Caco-2 (cell line): Measurements from ENCODE around the gene MIA2. TPM values are rescaled to one million over a fixed set of nuclear protein-coding genes. Genes with fewer than 3 reads are reported as not detected.
"Not testable (repeated sequence)": the region's sequence is repeated elsewhere in the genome, so short reads cannot be mapped to it uniquely, and the experiment has no call there.

ENCODE experiments used
- BruUV-seq: library from RNA; stranded (reverse); fragments of 400-500 nt; replicated peaks from 2 replicates; lab custom pipeline; 2021; lab: Mats Ljungman, UMichigan
- CTCF ChIA-PET: fragments of 300-600 bp; sonication (Branson Sonifier 250); formaldehyde crosslinking; loops from one replicate; lab custom pipeline; 2022; ENCODE audit warnings: antibody characterized with exemption; lab: Charles Lee
- POLR2A ChIA-PET: fragments of 300-600 bp; sonication (Branson Sonifier 250); formaldehyde crosslinking; loops from one replicate; lab custom pipeline; 2022; ENCODE audit warnings: antibody characterized with exemption; lab: Charles Lee
- DNase-seq, 2 experiments: peaks; one replicate each; pipeline versions ENCODE4 v3.0.0 to v3.0.0-alpha.2; 2020 to 2022
- H3K27me3 ChIP-seq: replicated peaks from 2 replicates; pipeline ENCODE4 v1.6.0; 2011; ENCODE audit warnings: low read length; ENCODE audit not compliant: control insufficient read depth, insufficient read depth
- H3K36me3 ChIP-seq: 2 replicates; pipeline ENCODE4 v1.5.1; 2011; ENCODE audit warnings: low read length; ENCODE audit not compliant: control insufficient read depth, insufficient read depth
- H3K4me1 ChIP-seq: fragments of 250-450 bp; sonication (Bioruptor Pico); 2 replicates; pipeline ENCODE4 v1.5.1; 2020; ENCODE audit warnings: mild to moderate bottlenecking
- H3K4me3 ChIP-seq: 2 replicates; pipeline ENCODE4 v1.5.1; 2011; ENCODE audit warnings: low read depth, mild to moderate bottlenecking, control low read depth, low read length
- H3K9me3 ChIP-seq: fragments of 250-450 bp; sonication (Bioruptor Pico); 2 replicates; pipeline ENCODE4 v1.5.1; 2020; ENCODE audit warnings: mild to moderate bottlenecking, moderate library complexity
- H3K27ac Mint-ChIP-seq: one replicate; pipeline ENCODE4 v1.8.0; 2022; ENCODE audit warnings: mixed read lengths; ENCODE audit not compliant: unreplicated experiment
- H3K27me3 Mint-ChIP-seq: one replicate; pipeline ENCODE4 v1.8.0; 2022; ENCODE audit warnings: mixed read lengths; ENCODE audit not compliant: insufficient read depth, unreplicated experiment
- H3K36me3 Mint-ChIP-seq: one replicate; pipeline ENCODE4 v1.8.0; 2022; ENCODE audit warnings: mild to moderate bottlenecking, mixed read lengths; ENCODE audit not compliant: insufficient read depth, unreplicated experiment
- H3K4me1 Mint-ChIP-seq: one replicate; pipeline ENCODE4 v1.8.0; 2022; ENCODE audit warnings: low read depth, mixed read lengths; ENCODE audit not compliant: unreplicated experiment
- H3K4me3 Mint-ChIP-seq: one replicate; pipeline ENCODE4 v1.8.0; 2022; ENCODE audit warnings: mild to moderate bottlenecking, moderate library complexity, mixed read lengths; ENCODE audit not compliant: unreplicated experiment
- H3K9me3 Mint-ChIP-seq: one replicate; pipeline ENCODE4 v1.8.0; 2022; ENCODE audit warnings: mixed read lengths; ENCODE audit not compliant: unreplicated experiment
- intact Hi-C: fragments of 100-400 bp; cut with micrococcal nuclease; formaldehyde crosslinking; loops from one replicate; pipeline ENCODE4 v1.10.0; 2022; ENCODE audit not compliant: unreplicated experiment
- total RNA-seq: library from RNA; stranded (reverse); gene quantifications from 2 replicates; pipeline ENCODE4 v1.2.3, GENCODE V29; 2022
- TF ChIP-seq, protein P1 (sequence below), 2 experiments: fragments of 200-600 bp in 1 of 2; IDR thresholded peaks; 1 replicate in 1 of 2; 2 replicates in 1 of 2; pipeline versions ENCODE4 v1.5.1 to v1.8.0; 2011 to 2022; ENCODE audit warnings: antibody characterized with exemption in 1 of 2, control low read depth in 1 of 2, inconsistent platforms in 1 of 2, low read depth in 1 of 2, low read length in 1 of 2, mild to moderate bottlenecking in 1 of 2, moderate library complexity in 1 of 2; ENCODE audit not compliant: insufficient read depth in 1 of 2, severe bottlenecking in 1 of 2, unreplicated experiment in 1 of 2

MIA2 gene
- total RNA-seq, 1 experiment from 2014 or later, result 71.5 TPM

DNA sequence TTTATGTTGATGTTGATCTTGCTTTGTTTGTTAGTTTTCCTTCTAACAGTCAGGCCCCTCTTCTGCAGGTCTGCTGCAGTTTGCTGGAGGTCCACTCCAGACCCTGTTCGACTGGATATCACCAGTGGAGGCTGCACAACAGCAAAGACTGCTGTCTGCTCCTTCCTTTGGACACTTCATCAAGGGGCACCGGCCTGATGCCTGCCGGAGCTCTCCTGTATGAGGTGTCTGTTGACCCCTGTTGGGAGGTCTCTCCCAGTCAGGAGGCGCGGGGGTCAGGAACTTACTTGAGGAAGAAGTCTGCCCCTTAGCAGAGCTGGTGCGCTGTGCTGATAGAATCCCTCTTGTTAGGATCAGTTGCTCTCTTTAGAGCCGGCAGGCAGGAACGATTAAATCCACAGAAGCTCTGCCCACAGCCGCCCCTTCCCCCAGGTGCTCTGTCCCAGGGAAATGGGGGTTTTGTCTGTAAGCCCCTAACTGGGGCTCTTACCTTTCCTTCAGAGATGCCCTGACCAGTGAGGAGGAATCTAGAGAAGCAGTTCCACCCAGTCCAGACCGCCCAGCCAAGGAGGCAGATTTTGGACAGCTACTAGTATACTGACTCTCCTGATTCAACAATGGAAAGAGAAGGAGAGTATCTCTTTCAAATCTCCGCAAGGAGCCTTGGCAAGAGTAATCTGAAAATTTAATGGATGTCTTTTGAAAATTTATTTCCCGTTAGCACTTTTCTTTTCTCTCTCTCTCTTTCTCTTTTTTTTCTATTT, 25.2 kb downstream of the MIA2 start:
- no peaks in the 10 kb centered on the region for H3K36me3 ChIP-seq
- Mint-ChIP-seq H3K4me3 (no peak overlapping the region), H3K36me3 (peaks cover 9% of the 10 kb centered on the region), H3K27ac (no peak overlapping the region), H3K9me3 (peaks cover 19% of the 10 kb centered on the region), H3K27me3 (no peaks in the 10 kb centered on the region), H3K4me1 (peaks cover 11% of the 10 kb centered on the region)
- BruUV-seq, result no TSS peak
- TF ChIP-seq, protein P1, sequence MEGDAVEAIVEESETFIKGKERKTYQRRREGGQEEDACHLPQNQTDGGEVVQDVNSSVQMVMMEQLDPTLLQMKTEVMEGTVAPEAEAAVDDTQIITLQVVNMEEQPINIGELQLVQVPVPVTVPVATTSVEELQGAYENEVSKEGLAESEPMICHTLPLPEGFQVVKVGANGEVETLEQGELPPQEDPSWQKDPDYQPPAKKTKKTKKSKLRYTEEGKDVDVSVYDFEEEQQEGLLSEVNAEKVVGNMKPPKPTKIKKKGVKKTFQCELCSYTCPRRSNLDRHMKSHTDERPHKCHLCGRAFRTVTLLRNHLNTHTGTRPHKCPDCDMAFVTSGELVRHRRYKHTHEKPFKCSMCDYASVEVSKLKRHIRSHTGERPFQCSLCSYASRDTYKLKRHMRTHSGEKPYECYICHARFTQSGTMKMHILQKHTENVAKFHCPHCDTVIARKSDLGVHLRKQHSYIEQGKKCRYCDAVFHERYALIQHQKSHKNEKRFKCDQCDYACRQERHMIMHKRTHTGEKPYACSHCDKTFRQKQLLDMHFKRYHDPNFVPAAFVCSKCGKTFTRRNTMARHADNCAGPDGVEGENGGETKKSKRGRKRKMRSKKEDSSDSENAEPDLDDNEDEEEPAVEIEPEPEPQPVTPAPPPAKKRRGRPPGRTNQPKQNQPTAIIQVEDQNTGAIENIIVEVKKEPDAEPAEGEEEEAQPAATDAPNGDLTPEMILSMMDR (IDR thresholded peaks at IDR 0.05; ENCODE audit: insufficient read depth in 1 of 2, low read depth in 1 of 2, low read length in 1 of 2, severe bottlenecking in 1 of 2, unreplicated experiment in 1 of 2), result no peak
- intact Hi-C loops, result loop anchor here (1.0 kb wide), 1 partner anchor 7 kb away; no protein-coding TSS in a partner anchor
- no peak for DNase-seq
- H3K4me3 ChIP-seq, result no peak overlapping the region
- H3K4me1 ChIP-seq, result 0 out of 2 replicates have a peak, but pooled peaks cover 4% of the 10 kb centered on the region
- no peaks in the 10 kb centered on the region for H3K27me3 ChIP-seq
- CTCF ChIA-PET, result interaction anchor here (0.6 to 0.7 kb wide), 2 partner anchors 12 to 467 kb away, joined by 4 read pairs; no protein-coding TSS in a partner anchor
- H3K9me3 ChIP-seq, result no peaks in the 10 kb centered on the region
- POLR2A ChIA-PET, result interaction anchor here (0.6 kb wide), 1 partner anchor 89 kb away, joined by 3 read pairs; no protein-coding TSS in a partner anchor

DNA sequence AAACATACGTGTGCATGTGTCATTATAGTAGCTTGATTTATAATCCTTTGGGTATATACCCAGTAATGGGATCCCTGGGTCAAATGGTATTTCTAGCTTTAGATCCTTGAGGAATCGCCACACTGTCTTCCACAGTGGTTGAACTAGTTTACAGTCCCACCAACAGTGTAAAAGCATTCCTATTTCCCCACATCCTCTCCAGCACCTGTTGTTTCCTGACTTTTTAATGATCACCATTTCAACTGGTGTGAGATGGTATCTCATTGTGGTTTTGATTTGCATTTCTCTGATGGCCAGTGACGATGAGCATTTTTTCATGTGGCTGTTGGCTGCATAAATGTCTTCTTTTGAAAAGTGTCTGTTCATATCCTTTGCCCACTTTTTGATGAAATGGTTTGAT, 26.4 kb downstream of the MIA2 start:
- intact Hi-C loops, H3K4me1 ChIP-seq, CTCF ChIA-PET, H3K27me3 ChIP-seq, H3K36me3 ChIP-seq, POLR2A ChIA-PET, H3K4me3 ChIP-seq, H3K27ac Mint-ChIP-seq, H3K36me3 Mint-ChIP-seq, H3K27me3 Mint-ChIP-seq, H3K4me3 Mint-ChIP-seq, BruUV-seq, DNase-seq, H3K9me3 ChIP-seq: not testable (repeated sequence)
- H3K4me1 Mint-ChIP-seq, result peaks cover 13% of the 10 kb centered on the region
- peaks cover 19% of the 10 kb centered on the region for H3K9me3 Mint-ChIP-seq

DNA sequence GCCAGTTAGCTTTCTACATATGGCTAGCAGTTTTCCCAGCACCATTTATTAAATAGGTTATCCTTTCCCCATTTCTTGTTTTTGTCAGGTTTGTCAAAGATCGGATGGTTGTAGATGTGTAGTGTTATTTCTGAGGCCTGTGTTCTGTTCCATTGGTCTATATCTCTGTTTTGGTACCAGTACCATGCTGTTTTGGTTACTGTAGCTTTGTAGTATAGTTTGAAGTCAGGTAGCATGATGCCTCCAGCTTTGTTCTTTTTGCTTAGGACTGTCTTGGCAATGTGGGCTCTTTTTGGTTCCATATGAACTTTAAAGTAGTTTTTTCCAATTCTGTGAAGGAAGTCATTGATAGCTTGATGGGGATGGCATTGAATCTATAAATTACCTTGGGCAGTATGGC, 28.5 kb downstream of the MIA2 start:
- POLR2A ChIA-PET, H3K27me3 ChIP-seq, H3K9me3 ChIP-seq, intact Hi-C loops, H3K27me3 Mint-ChIP-seq, H3K27ac Mint-ChIP-seq, CTCF ChIA-PET, H3K4me3 Mint-ChIP-seq, H3K36me3 ChIP-seq, DNase-seq, H3K4me3 ChIP-seq, BruUV-seq: not testable (repeated sequence)
- H3K36me3 Mint-ChIP-seq, result peaks cover 14% of the 10 kb centered on the region
- H3K9me3 Mint-ChIP-seq, result peaks cover 15% of the 10 kb centered on the region
- peaks cover 17% of the 10 kb centered on the region for H3K4me1 Mint-ChIP-seq
- H3K4me1 ChIP-seq, result peaks cover 19% of the 10 kb centered on the region; the same call in 1 of the 2 replicates

DNA sequence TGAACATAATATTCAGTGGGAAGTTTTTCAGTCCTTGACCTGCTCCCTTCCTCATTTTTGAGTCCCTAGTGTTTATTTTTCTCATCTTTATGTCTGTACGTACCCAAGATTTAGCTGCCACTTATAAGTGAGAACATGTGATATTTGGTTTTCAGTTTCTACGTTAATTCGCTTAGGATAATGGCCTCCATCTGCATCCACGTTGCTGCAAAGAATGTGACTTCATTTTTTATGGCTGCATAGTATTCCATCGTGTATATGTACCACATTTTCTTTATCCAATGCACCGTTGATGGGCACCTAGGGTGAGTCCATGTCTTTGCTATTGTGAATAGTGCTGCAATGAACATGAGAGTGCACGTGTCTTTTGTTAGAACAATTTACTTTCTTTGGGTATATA, 30.3 kb downstream of the MIA2 start:
- Histone ChIP-seq H3K4me3 (no peak overlapping the region), H3K9me3 (no peaks in the 10 kb centered on the region), H3K36me3 (no peaks in the 10 kb centered on the region), H3K27me3 (no peaks in the 10 kb centered on the region), H3K4me1 (peaks cover 22% of the 10 kb centered on the region)
- no peaks in the 10 kb centered on the region for H3K27me3 Mint-ChIP-seq
- peaks cover 13% of the 10 kb centered on the region for H3K4me1 Mint-ChIP-seq
- no TSS peak for BruUV-seq
- TF ChIP-seq, protein P1 (IDR thresholded peaks at IDR 0.05; ENCODE audit: insufficient read depth in 1 of 2, low read depth in 1 of 2, low read length in 1 of 2, severe bottlenecking in 1 of 2, unreplicated experiment in 1 of 2), result no peak
- H3K9me3 Mint-ChIP-seq, result peaks cover 10% of the 10 kb centered on the region
- intact Hi-C loops, result no loop called here
- DNase-seq, result no peak
- peaks cover 17% of the 10 kb centered on the region for H3K36me3 Mint-ChIP-seq
- no peak overlapping the region for H3K27ac Mint-ChIP-seq
- H3K4me3 Mint-ChIP-seq, result no peak overlapping the region
- ChIA-PET CTCF (no interaction called here), POLR2A (no interaction called here)
